H1 (cell line): Measurements from ENCODE around the gene CNKSR2. TPM values are rescaled to one million over a fixed set of nuclear protein-coding genes. Genes with fewer than 3 reads are reported as not detected.

Experiments
- CTCF ChIA-PET: fragments of 300-600 bp; sonication (Branson Sonifier 250); formaldehyde crosslinking; loops from one replicate; lab custom pipeline; 2021; ENCODE audit not compliant: partially characterized antibody; lab: Charles Lee
- POLR2A ChIA-PET: fragments of 300-600 bp; sonication (Branson Sonifier 250); formaldehyde crosslinking; loops from one replicate; lab custom pipeline; 2021; ENCODE audit warnings: inconsistent platforms; ENCODE audit not compliant: partially characterized antibody; lab: Charles Lee
- DNase-seq, 2 experiments: peaks; one replicate each; pipeline versions ENCODE4 v3.0.0 to v3.0.0-alpha.2; 2010 to 2022; ENCODE audit warnings: low spot score in 2 of 2, low read depth in 1 of 2, mixed read lengths in 1 of 2
- FAIRE-seq: peaks from 2 replicates; lab custom pipeline; 2011; peaks lifted over from hg19 to GRCh38; lab: Jason Lieb, UNC
- H2AFZ ChIP-seq: 2 replicates; pipeline ENCODE4 v1.8.1; 2012; ENCODE audit warnings: low read length, inconsistent platforms
- H2AK5ac ChIP-seq: 2 replicates; pipeline ENCODE4 v1.6.1; 2013; ENCODE audit warnings: low read depth, low read length
- H2BK120ac ChIP-seq: replicated peaks from 2 replicates; pipeline ENCODE3; 2013; ENCODE audit warnings: low read depth, low read length, inconsistent platforms
- H2BK12ac ChIP-seq: 2 replicates; pipeline ENCODE4 v1.6.1; 2013; ENCODE audit warnings: low read depth, low read length
- H2BK15ac ChIP-seq: 2 replicates; pipeline ENCODE4 v1.6.1; 2013; ENCODE audit warnings: low read length
- H2BK20ac ChIP-seq: 2 replicates; pipeline ENCODE4 v1.6.1; 2013; ENCODE audit warnings: low read length
- H2BK5ac ChIP-seq: 2 replicates; pipeline ENCODE4 v1.6.1; 2013; ENCODE audit warnings: low read depth, low read length
- H3K14ac ChIP-seq: 2 replicates; pipeline ENCODE4 v1.6.1; 2013; ENCODE audit warnings: inconsistent platforms; ENCODE audit not compliant: insufficient read length
- H3K18ac ChIP-seq: 2 replicates; pipeline ENCODE4 v1.6.1; 2013; ENCODE audit warnings: low read length; ENCODE audit errors: extremely low read depth
- H3K23ac ChIP-seq: 2 replicates; pipeline ENCODE4 v1.6.1; 2013; ENCODE audit warnings: inconsistent platforms; ENCODE audit not compliant: insufficient read length
- H3K23me2 ChIP-seq: 2 replicates; pipeline ENCODE4 v1.6.1; 2013; ENCODE audit warnings: low read depth, low read length
- H3K27ac ChIP-seq: 2 replicates; pipeline ENCODE4 v1.6.1; 2011; ENCODE audit warnings: low read depth, low read length, inconsistent platforms
- H3K27me3 ChIP-seq, 4 experiments: replicated peaks in 1 of 4; 1 replicate in 1 of 4; 2 replicates in 3 of 4; pipeline versions ENCODE4 v1.6.1 to v1.8.1; 2011 to 2013; ENCODE audit warnings: low read length in 3 of 4, mild to moderate bottlenecking in 3 of 4, inconsistent platforms in 2 of 4, mixed read lengths in 2 of 4, moderate library complexity in 1 of 4; ENCODE audit not compliant: control insufficient read depth in 3 of 4, insufficient read depth in 3 of 4; ENCODE audit errors: extremely low read depth in 1 of 4
- H3K36me3 ChIP-seq, 4 experiments: 2 replicates each; pipeline versions ENCODE4 v1.6.1 to v1.8.1; 2011 to 2013; ENCODE audit warnings: mild to moderate bottlenecking in 4 of 4, low read length in 3 of 4, moderate library complexity in 2 of 4, control low read depth in 1 of 4, inconsistent platforms in 1 of 4; ENCODE audit not compliant: insufficient read depth in 4 of 4, control insufficient read depth in 2 of 4
- H3K4ac ChIP-seq: replicated peaks from 2 replicates; pipeline ENCODE3; 2013; ENCODE audit warnings: low read length, low read depth, mixed read lengths, inconsistent platforms; ENCODE audit not compliant: insufficient read length
- H3K4me1 ChIP-seq, 4 experiments: replicated peaks in 1 of 4; 1 replicate in 1 of 4; 2 replicates in 3 of 4; pipeline versions ENCODE4 v1.6.1 to v1.8.1; 2011 to 2013; ENCODE audit warnings: low read length in 3 of 4, inconsistent platforms in 2 of 4, mixed read lengths in 1 of 4; ENCODE audit not compliant: insufficient read depth in 4 of 4, control insufficient read depth in 3 of 4
- H3K4me2 ChIP-seq, 2 experiments: 2 replicates each; pipeline versions ENCODE4 v1.6.1 to v1.8.1; 2011 to 2013; ENCODE audit warnings: low read depth in 2 of 2, low read length in 2 of 2, control low read depth in 1 of 2, inconsistent platforms in 1 of 2, mild to moderate bottlenecking in 1 of 2; ENCODE audit not compliant: insufficient read depth in 1 of 2
- H3K4me3 ChIP-seq, 4 experiments: fragments of 200-600, 300-600 bp in 1 of 4; sonication (generic), shearing (Covaris generic), sonication (Bioruptor Twin) in 1 of 4; 2 replicates each; pipeline versions ENCODE4 v1.5.1 to v1.8.1; 2011 to 2016; ENCODE audit warnings: low read length in 4 of 4, low read depth in 3 of 4, control low read depth in 2 of 4, inconsistent platforms in 2 of 4, mild to moderate bottlenecking in 2 of 4, mixed read lengths in 1 of 4, moderate library complexity in 1 of 4; ENCODE audit not compliant: insufficient read depth in 2 of 4; ENCODE audit errors: extremely low read depth in 1 of 4
- H3K56ac ChIP-seq: replicated peaks from 2 replicates; pipeline ENCODE3; 2013; ENCODE audit warnings: low read depth, mild to moderate bottlenecking, mixed read lengths, low read length, inconsistent platforms; ENCODE audit not compliant: insufficient read length
- H3K79me1 ChIP-seq: 2 replicates; pipeline ENCODE4 v1.6.1; 2013; ENCODE audit warnings: low read depth, low read length, control low read depth
- H3K79me2 ChIP-seq, 2 experiments: 2 replicates each; pipeline versions ENCODE4 v1.6.1 to v1.8.1; 2012 to 2013; ENCODE audit warnings: low read length in 2 of 2, mild to moderate bottlenecking in 2 of 2, inconsistent platforms in 1 of 2; ENCODE audit not compliant: insufficient read depth in 2 of 2, control insufficient read depth in 1 of 2
- H3K9ac ChIP-seq, 4 experiments: replicated peaks in 1 of 4; 1 replicate in 1 of 4; 2 replicates in 3 of 4; pipeline versions ENCODE4 v1.6.1 to v1.8.1; 2011 to 2013; ENCODE audit warnings: low read depth in 3 of 4, low read length in 3 of 4, control low read depth in 2 of 4, mild to moderate bottlenecking in 2 of 4, moderate library complexity in 2 of 4, inconsistent platforms in 1 of 4; ENCODE audit errors: extremely low read depth in 1 of 4
- H3K9me3 ChIP-seq, 2 experiments: 2 replicates each; pipeline versions ENCODE4 v1.6.1 to v1.8.1; 2012 to 2013; ENCODE audit warnings: mild to moderate bottlenecking in 2 of 2, moderate library complexity in 2 of 2, control low read depth in 1 of 2, inconsistent platforms in 1 of 2, low read depth in 1 of 2, low read length in 1 of 2, mixed read lengths in 1 of 2; ENCODE audit not compliant: insufficient read depth in 2 of 2
- H4K20me1 ChIP-seq, 2 experiments: replicated peaks in 1 of 2; 2 replicates each; pipeline versions ENCODE3 to v1.8.1; 2011 to 2013; ENCODE audit warnings: inconsistent platforms in 2 of 2, low read length in 2 of 2, mild to moderate bottlenecking in 1 of 2; ENCODE audit not compliant: insufficient read depth in 2 of 2, control insufficient read depth in 1 of 2
- H4K5ac ChIP-seq: 2 replicates; pipeline ENCODE4 v1.6.1; 2013; ENCODE audit warnings: low read length, low read depth, mixed read lengths, inconsistent platforms; ENCODE audit not compliant: insufficient read length
- H4K8ac ChIP-seq: 2 replicates; pipeline ENCODE4 v1.8.0; 2013; ENCODE audit warnings: mild to moderate bottlenecking, moderate library complexity, low read length, inconsistent platforms; ENCODE audit not compliant: insufficient read depth; ENCODE audit errors: extremely low read depth
- H4K91ac ChIP-seq: replicated peaks from 2 replicates; pipeline ENCODE3; 2013; ENCODE audit warnings: low read length, mixed read lengths, inconsistent platforms; ENCODE audit not compliant: insufficient read length
- CTCF ChIP-seq, 3 experiments: IDR thresholded peaks; 1 replicate in 2 of 3; 2 replicates in 1 of 3; pipeline versions ENCODE4 v1.5.1 to v1.6.1; 2011; ENCODE audit warnings: low read length in 3 of 3, mild to moderate bottlenecking in 3 of 3, inconsistent platforms in 2 of 3, low read depth in 1 of 3, moderate library complexity in 1 of 3; ENCODE audit not compliant: insufficient read depth in 1 of 3; ENCODE audit errors: control extremely low read depth in 1 of 3
- EGR1 ChIP-seq: IDR thresholded peaks from 2 replicates; pipeline ENCODE4 v1.6.1; 2011; ENCODE audit warnings: low read depth, low read length, borderline replicate concordance
- POLR2A ChIP-seq, 2 experiments: IDR thresholded peaks; 1 replicate in 1 of 2; 2 replicates in 1 of 2; pipeline ENCODE4 v1.6.1; 2011; ENCODE audit warnings: low read depth in 2 of 2, low read length in 2 of 2, mild to moderate bottlenecking in 2 of 2; ENCODE audit errors: control extremely low read depth in 1 of 2
- WGBS, 2 experiments: shearing (Covaris generic) in 1 of 2; methylation state at CpG; one replicate each; pipeline versions ENCODE4 v1.1.6 to v1.1.7; 2013 to 2015; ENCODE audit warnings: low lambda C conversion rate in 2 of 2, mixed read lengths in 2 of 2, inconsistent platforms in 1 of 2, low coverage in 1 of 2, missing lambda C conversion rate in 1 of 2; ENCODE audit not compliant: insufficient replicate concordance in 2 of 2, insufficient coverage in 1 of 2, insufficient read length in 1 of 2; ENCODE audit errors: extremely low coverage in 1 of 2, missing lambda C conversion rate in 1 of 2; 5-methylcytosine and 5-hydroxymethylcytosine counted together
- polyA plus RNA-seq, 7 experiments: library from polyadenylated mRNA; depleted of rRNA in 3 of 7; stranded (reverse) in 5 of 7; unstranded in 2 of 7; fragments of >200 nt in 5 of 7; fragments of 200-250 nt in 2 of 7; gene quantifications; 1 replicate in 5 of 7; 2 replicates in 1 of 7; 4 replicates in 1 of 7; pipeline versions ENCODE4 v1.2.1 to v1.2.3, GENCODE V29; 2011 to 2013; ENCODE audit warnings: missing spikeins in 2 of 7, mixed read lengths in 2 of 7
- total RNA-seq: library from RNA; stranded (reverse); fragmentation: NEBNext Ultra II Directional; extraction: Animal tissue kit (Norgen Biotek cat#: 25700); gene quantifications from 2 replicates; pipeline ENCODE4 v1.2.1, GENCODE V29; 2021

The CNKSR2 gene
- total and polyA plus RNA-seq, 2 of the 8 experiments (the other 6 are each of a cell fraction or from before 2014, with no cell fraction given): 5.5 to 16.3 TPM

- Histone ChIP-seq H3K27ac (no peak overlapping the region), H3K18ac (no peak overlapping the region), H2AFZ (no peak overlapping the region), H2BK15ac (no peak overlapping the region), H3K4me3 (no peak overlapping the region), H2BK5ac (no peak overlapping the region), H3K23ac (no peak overlapping the region), H2BK120ac (no peak overlapping the region), H3K56ac (no peak overlapping the region), H4K8ac (no peak overlapping the region), H3K4ac (no peak overlapping the region), H2AK5ac (no peak overlapping the region), H2BK12ac (no peak overlapping the region), H2BK20ac (no peak overlapping the region), H3K14ac (no peak overlapping the region), H3K79me1 (no peaks in the 10 kb centered on the region), H4K91ac (no peak overlapping the region), H3K9me3 (no peaks in the 10 kb centered on the region), H3K36me3 (no peaks in the 10 kb centered on the region), H4K20me1 (no peaks in the 10 kb centered on the region), H3K4me2 (no peak overlapping the region), H3K4me1 (no peaks in the 10 kb centered on the region), H4K5ac (no peak overlapping the region), H3K23me2 (no peaks in the 10 kb centered on the region), H3K27me3 (no peaks in the 10 kb centered on the region), H3K79me2 (no peaks in the 10 kb centered on the region), H3K9ac (no peak overlapping the region)
- FAIRE-seq: no peak
- CTCF ChIA-PET: no interaction called here
- WGBS, 2 experiments: 94% methylated on average over 2 of the region's 2 CpGs; no CpG with 5 or more reads in 1 of the 2 experiments
- no peak for DNase-seq
- POLR2A ChIA-PET: no interaction called here
- TF ChIP-seq POLR2A (IDR thresholded peaks at IDR 0.05; ENCODE audit: control extremely low read depth in 1 of 2, low read depth in 2 of 2, low read length in 2 of 2): no peak
- no peak for TF ChIP-seq CTCF (IDR thresholded peaks at IDR 0.05; ENCODE audit: control extremely low read depth in 1 of 3, insufficient read depth in 1 of 3, low read depth in 1 of 3, low read length in 3 of 3)
- no peak for TF ChIP-seq EGR1
These were observed 185.2 kb downstream of the CNKSR2 start for GRCh38 chrX:21559417-21559816.
